Measurements from ENCODE around the gene MBNL2. TPM values are rescaled to one million over a fixed set of nuclear protein-coding genes. Genes with fewer than 3 reads are reported as not detected.

Gene MBNL2
- total RNA-seq, 1 experiment from 2014 or later: 0.85 TPM

DNA sequence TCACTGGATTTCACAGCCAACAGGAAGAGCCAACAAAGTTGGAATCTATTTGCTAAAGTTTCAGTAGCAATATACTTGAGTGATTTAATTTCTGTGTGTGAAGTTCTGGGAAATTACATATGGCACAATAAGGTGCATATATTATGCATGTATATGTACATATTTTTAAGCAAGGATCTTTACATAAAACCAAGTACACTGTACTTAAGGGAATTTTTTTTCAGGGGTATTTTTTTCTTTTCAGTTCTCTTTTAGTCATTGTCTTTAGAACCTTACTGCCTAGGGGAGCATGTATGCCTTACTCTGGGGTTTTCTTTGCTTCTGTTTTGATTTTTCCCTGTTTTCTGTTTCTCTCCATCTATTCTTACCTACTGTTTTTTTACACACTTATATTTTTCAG is 219.2 kb downstream of the MBNL2 start (continued):
- no peak for TF ChIP-seq ATF1 (CRISPR knock-in tag; IDR thresholded peaks at IDR 0.05)

Other genes with a start within 250 kb of the MBNL2 start
- gene OXGR1, start 227.9 kb upstream of the MBNL2 start, total RNA-seq (2021): 0.21 to 0.71 TPM (median 0.39 TPM) in 3 replicates
- gene RAP2A, start 211.8 kb downstream of the MBNL2 start, total RNA-seq (2021): 34.8 to 39.0 TPM (median 35.1 TPM) in 3 replicates